SK-N-SH treated with all-trans-retinoic acid at 6 μM for 48 hours (cell line): ENCODE measurements around the gene XK.

Experiments used
- OSR1 ChIP-seq: fragments of 250-450 bp; sonication (Bioruptor Pico); IDR thresholded peaks from 2 replicates; pipeline ENCODE4 v1.8.0; 2022; ENCODE audit warnings: moderate library complexity, mild to moderate bottlenecking, inconsistent platforms
- ZFP3 ChIP-seq: fragments of 250-450 bp; sonication (Bioruptor Pico); IDR thresholded peaks from 2 replicates; pipeline ENCODE4 v1.5.0; 2020; ENCODE audit warnings: mild to moderate bottlenecking, moderate library complexity
- ZFP30 ChIP-seq: fragments of 450-650 bp; formaldehyde crosslinking; IDR thresholded peaks from 2 replicates; pipeline ENCODE4 v1.5.0; 2022; ENCODE audit warnings: mild to moderate bottlenecking, moderate library complexity
- TF ChIP-seq, protein P1 (sequence below): fragments of 250-450 bp; sonication (Bioruptor Pico); IDR thresholded peaks from 2 replicates; pipeline ENCODE4 v1.8.0; 2021; ENCODE audit warnings: low read depth, mild to moderate bottlenecking, moderate library complexity, borderline replicate concordance
- TF ChIP-seq, protein P2 (sequence below): fragments of 250-450 bp; sonication (Bioruptor Pico); IDR thresholded peaks from 2 replicates; pipeline ENCODE4 v1.5.1; 2021; ENCODE audit warnings: mild to moderate bottlenecking, moderate library complexity
- TF ChIP-seq, protein P3 (sequence below): fragments of 250-450 bp; sonication (Bioruptor Pico); IDR thresholded peaks from 2 replicates; pipeline ENCODE4 v1.8.0; 2020; ENCODE audit warnings: mild to moderate bottlenecking, moderate library complexity, borderline replicate concordance

DNA sequence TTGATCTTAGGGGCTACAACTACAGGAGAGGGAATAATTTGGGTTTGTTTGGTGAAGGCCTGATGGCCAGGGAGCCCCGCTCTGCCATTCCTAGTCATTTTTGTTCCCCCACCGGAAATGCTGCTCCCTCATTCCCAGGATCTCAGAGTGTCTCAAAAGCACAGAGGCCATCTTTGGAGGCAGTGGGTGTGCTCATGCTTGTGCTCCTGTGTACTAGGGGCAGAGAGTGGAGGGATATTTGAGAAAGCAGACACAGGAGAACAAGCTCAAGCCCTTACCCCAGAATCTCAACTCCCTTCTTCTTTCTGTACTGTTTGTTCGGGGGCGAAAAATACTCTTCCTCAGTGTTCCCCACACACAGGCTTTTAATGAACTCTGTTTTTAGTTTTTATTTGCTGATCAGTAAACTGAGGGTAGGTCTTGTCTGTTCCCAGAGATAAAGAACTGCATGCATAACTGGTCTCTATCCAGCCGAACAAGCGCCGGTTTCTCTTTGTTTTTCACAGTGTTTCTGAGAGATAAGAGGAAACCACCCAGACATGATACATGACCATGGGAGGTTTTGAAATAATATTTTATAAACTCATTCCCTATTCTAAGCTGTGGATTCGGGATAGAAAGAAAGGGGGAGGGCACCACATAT lies 32.9 kb upstream of the XK start:
- TF ChIP-seq ZFP30 (CRISPR knock-in tag), result no peak
- TF ChIP-seq, protein P1, sequence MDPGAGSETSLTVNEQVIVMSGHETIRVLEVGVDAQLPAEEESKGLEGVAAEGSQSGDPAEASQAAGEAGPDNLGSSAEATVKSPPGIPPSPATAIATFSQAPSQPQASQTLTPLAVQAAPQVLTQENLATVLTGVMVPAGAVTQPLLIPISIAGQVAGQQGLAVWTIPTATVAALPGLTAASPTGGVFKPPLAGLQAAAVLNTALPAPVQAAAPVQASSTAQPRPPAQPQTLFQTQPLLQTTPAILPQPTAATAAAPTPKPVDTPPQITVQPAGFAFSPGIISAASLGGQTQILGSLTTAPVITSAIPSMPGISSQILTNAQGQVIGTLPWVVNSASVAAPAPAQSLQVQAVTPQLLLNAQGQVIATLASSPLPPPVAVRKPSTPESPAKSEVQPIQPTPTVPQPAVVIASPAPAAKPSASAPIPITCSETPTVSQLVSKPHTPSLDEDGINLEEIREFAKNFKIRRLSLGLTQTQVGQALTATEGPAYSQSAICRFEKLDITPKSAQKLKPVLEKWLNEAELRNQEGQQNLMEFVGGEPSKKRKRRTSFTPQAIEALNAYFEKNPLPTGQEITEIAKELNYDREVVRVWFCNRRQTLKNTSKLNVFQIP (CRISPR knock-in tag), result no peak
- TF ChIP-seq OSR1 (CRISPR knock-in tag), result no peak
- TF ChIP-seq, protein P2, sequence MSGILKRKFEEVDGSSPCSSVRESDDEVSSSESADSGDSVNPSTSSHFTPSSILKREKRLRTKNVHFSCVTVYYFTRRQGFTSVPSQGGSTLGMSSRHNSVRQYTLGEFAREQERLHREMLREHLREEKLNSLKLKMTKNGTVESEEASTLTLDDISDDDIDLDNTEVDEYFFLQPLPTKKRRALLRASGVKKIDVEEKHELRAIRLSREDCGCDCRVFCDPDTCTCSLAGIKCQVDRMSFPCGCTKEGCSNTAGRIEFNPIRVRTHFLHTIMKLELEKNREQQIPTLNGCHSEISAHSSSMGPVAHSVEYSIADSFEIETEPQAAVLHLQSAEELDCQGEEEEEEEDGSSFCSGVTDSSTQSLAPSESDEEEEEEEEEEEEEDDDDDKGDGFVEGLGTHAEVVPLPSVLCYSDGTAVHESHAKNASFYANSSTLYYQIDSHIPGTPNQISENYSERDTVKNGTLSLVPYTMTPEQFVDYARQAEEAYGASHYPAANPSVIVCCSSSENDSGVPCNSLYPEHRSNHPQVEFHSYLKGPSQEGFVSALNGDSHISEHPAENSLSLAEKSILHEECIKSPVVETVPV (CRISPR knock-in tag), result no peak
- TF ChIP-seq, protein P3, sequence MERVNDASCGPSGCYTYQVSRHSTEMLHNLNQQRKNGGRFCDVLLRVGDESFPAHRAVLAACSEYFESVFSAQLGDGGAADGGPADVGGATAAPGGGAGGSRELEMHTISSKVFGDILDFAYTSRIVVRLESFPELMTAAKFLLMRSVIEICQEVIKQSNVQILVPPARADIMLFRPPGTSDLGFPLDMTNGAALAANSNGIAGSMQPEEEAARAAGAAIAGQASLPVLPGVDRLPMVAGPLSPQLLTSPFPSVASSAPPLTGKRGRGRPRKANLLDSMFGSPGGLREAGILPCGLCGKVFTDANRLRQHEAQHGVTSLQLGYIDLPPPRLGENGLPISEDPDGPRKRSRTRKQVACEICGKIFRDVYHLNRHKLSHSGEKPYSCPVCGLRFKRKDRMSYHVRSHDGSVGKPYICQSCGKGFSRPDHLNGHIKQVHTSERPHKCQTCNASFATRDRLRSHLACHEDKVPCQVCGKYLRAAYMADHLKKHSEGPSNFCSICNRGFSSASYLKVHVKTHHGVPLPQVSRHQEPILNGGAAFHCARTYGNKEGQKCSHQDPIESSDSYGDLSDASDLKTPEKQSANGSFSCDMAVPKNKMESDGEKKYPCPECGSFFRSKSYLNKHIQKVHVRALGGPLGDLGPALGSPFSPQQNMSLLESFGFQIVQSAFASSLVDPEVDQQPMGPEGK (CRISPR knock-in tag), result no peak
- no peak for TF ChIP-seq ZFP3 (CRISPR knock-in tag)
